ENCODE data around the gene COL21A1.

Gene COL21A1

DNA sequence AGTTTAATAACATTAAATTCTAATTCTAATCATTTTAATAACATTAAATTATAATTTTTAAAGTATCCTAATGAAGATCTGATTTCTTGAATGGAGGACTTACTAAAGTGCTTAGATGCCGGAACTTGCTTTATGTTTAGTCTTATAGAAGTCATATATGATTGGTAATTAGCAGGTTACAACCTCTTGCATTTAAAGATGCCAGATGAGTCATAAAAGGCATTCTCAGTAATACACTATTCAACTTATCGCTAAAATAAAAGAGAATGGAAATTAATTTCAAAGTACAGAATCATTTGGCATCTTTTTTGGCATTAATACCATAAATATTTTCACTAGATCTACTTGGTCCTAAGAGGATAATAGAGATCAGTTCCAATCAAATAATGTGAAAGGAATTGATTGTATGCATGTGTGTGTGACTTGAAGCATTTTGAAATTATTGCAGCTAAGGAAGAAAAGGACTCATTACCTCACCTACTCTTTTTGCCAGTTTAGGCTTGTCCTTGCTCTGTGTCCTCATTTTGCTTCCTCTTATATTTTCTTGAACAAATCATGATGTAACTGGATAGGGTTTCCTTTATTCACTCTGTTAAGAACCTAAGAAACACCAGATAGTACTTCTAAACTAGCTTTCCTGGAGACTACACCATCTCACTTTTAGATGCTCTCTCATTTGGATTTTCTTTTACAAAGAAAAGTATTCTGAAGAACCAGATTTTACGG lies 2.7 kb downstream of the COL21A1 start:
- DNase-seq: no peak

GRCh38 chr6:56244089-56244488 lies 3.3 kb downstream of the COL21A1 start:
- DNase-seq: no peak

GRCh38 chr6:56243518-56244070 lies 3.8 kb downstream of the COL21A1 start:
- DNase-seq: no peak

- no peak for DNase-seq
Observed at GRCh38 chr6:56242346-56242745, 5.0 kb downstream of the COL21A1 start.

DNA sequence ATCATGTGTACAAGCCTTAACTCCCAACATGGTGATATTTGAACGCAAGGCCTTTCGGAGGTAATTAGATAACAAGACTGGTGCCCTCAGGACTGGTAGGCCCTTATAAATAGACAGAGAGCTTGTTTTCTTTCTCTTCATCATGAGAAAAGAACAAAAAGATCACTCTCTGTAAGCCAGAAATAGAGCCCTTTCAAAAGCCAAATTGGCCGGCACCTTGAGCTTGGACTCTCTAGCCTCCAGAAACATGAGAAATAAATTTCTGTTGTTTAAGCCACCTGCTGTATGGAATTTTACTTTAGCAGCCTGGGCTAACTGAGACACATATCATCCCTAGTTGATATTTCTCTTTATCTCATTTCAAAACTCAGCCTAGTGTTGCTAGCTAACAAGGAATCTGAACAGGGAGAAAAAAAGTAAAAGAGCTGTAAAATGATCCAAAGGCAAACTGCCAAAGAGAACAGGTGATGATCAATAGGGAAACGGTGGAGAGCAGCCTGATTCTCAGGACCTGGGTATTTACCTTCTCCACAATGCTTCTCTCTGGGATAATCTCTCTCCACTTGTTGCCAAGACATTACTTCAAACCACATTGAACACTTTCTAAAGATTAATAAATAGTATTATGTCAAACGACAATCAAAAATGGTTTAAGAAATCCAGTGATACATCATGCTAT lies 6.1 kb downstream of the COL21A1 start:
- DNase-seq: no peak

GRCh38 chr6:56238352-56238751 lies 9.0 kb downstream of the COL21A1 start:
- no peak for DNase-seq

DNA sequence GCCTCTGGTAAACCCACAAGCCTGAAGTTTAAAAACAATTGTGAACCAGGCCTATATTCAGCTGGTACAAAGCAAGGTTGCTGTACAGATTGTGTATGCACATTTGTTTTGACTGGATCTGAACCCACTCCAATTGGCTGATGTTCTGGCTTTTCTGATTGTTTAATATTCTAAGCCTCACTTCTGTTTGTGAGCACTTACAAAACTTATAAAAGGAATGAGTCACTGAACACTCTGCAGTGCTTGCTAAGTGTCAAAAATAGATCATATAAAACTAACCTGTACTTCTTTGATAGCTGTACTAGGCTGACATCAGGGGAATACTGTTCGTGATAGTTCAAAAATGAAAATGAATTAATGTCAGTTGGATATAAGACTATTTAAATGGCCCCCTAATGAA lies 12.1 kb downstream of the COL21A1 start:
- DNase-seq: no peak

GRCh38 chr6:56232436-56232835 lies 14.9 kb downstream of the COL21A1 start:
- DNase-seq: no peak

DNA sequence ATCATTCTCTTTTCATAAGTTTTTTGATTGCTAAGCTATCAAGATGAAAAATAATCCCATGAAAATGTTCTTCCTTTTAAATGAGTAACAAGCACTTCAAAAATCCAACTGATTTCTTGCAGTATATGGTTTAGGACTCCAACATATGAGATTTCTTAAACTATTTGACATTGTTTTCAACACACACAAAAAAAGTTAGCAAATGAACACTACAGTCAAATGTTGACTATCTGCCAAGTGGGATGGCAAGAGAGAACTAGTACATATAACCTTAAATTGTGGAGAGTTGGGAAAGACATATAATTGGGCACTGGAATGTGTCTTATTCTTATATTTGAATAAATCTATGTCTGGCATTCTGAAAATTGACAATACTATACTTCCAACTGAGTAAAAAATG lies 15.6 kb downstream of the COL21A1 start:
- DNase-seq: no peak

GRCh38 chr6:56230976-56231566 lies 16.3 kb downstream of the COL21A1 start:
- no peak for DNase-seq

- no peak for DNase-seq
Observed at GRCh38 chr6:56227071-56227879, 20.1 kb downstream of the COL21A1 start.

GRCh38 chr6:56223995-56224394 lies 23.4 kb downstream of the COL21A1 start:
- DNase-seq: no peak

- no peak for DNase-seq
Observed at GRCh38 chr6:56222499-56222898, 24.9 kb downstream of the COL21A1 start.

GRCh38 chr6:56220078-56220477 lies 27.3 kb downstream of the COL21A1 start:
- DNase-seq: no peak

GRCh38 chr6:56214703-56215101 lies 32.7 kb downstream of the COL21A1 start:
- DNase-seq: no peak

DNA sequence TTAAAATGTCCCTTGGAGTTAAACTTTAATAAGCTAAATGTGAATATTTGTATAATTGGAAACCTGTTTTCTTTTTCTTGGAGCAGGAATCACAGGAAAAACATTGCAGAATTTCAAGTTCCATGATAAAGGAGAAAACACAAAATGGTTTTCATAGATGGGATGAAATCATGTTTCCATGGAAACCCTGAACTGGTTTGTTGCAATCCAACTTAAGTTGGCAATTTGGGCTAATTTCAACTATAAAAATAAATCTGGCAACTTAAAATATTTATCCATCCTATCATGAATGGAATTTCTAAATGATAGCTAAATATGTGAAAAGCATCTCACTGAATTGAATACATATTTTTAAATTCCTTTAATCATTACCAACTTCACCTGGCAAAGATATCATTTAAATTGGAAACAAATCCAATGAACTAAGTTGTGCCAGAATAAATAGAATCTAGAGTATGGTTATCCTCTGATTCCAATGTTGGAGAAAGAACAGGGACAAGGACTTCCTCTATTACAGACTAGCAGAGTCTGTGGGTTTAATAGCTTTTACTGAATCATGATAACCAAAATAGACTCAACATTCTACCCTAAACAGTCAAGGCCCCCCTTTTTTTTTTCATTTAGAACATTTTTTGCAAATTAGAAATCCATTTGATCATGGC lies 33.2 kb downstream of the COL21A1 start:
- DNase-seq: no peak

GRCh38 chr6:56211724-56212123 lies 35.7 kb downstream of the COL21A1 start:
- DNase-seq: no peak

DNA sequence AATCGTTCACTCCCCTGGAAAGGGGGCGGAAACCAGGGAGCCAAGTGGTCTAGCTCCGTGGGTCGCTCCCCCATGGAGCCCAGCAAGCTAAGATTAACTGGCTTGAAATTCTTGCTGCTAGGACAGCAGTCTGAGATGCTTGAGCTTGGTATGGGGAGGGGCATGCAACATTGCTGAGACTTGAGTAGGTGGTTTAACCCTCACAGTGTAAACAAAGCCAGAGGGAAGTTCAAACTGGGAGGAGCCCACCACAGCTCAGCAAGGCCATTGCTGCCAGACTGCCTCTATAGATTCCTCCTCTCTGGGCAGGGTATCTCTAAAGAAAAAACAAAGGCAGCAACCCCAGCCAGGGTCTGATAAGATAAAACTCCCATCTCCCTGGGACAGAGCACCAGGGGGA lies 43.2 kb downstream of the COL21A1 start:
- DNase-seq: no peak

GRCh38 chr6:56199956-56200355 lies 47.4 kb downstream of the COL21A1 start:
- no peak for DNase-seq

- no peak for DNase-seq
Observed at GRCh38 chr6:56193846-56194245, 53.5 kb downstream of the COL21A1 start.

- no peak for DNase-seq
Observed at GRCh38 chr6:56188429-56188828, 59.0 kb downstream of the COL21A1 start.

GRCh38 chr6:56187686-56188085 lies 59.7 kb downstream of the COL21A1 start:
- DNase-seq: no peak

GRCh38 chr6:56176741-56177140 lies 70.6 kb downstream of the COL21A1 start:
- no peak for DNase-seq
